Measurements from ENCODE around the gene TELO2.
"Not testable (repeated sequence)": the region's sequence is repeated elsewhere in the genome, so short reads cannot be mapped to it uniquely, and the experiment has no call there.

The TELO2 gene

GRCh38 chr16:1478937-1479336, 14.2 kb upstream of the TELO2 start:
- DNase-seq: not testable (repeated sequence)

- no peak for DNase-seq
These were observed 11.0 kb upstream of the TELO2 start for GRCh38 chr16:1481906-1482835.

DNA sequence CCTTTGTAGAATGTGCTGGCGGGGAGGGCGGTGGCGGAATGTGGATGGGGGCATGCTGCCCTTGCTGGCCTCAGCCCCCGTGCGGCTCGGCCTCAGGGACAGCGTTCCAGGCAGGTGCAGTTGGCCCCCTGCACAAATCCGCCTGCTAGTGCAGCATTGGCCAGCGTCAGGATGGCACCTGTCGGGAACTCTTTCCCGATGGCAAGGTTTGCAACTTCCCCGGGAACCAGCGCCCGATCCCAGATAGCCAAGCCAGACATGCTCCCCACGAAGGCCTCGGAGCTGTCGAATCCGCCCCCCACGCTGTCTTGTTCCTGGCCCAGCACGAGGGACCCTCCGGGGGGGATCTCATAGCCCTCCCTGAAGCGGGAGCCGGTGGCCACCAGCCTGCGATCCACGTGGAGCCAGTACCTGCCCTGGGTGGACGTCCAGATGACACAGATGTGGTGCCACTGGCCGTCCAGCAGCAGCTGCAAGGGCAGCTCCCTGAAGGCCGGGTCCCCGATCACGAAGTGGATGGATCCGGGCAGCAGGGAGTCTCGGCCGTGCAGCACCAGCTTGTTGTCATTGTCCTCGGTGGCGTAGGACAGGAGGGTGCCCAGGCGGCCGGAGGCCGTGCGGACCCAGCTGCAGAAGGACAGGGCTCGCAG, 7.2 kb upstream of the TELO2 start:
- no peak for DNase-seq

GRCh38 chr16:1486551-1487390, 6.4 kb upstream of the TELO2 start:
- no peak for DNase-seq

DNA sequence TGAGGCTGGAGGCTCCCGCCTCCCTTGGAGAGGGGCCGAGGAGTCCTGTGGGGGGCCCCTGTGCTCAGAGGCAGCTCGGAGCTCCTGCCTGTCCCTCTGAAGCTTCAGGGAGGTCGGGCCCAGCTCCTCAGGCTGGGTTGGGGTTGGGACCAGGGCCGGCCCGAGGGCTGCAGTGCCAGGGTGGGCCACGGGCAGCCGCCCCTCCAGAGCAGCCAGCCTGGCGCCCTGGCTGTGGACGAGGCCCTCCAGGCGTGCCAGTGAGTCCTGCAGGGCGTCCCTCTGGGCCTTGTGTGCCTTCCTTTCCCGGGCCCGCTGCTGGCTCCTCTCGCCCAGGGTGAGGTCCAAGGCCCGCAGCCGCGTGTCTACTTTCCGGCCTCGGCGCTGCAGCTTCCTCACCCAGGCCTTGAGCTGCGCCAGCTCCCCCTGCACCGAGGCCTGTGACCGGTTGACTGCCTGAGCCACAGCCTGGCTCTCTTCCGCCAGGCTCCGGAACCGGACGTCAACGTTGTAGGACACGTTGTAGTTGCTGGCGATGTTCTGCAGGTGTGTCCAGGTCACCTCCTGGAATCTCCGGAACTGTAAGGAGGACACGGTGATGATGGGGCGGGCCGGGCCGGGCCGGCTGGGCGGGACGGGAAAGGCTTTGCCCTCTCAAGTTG, 5.6 kb upstream of the TELO2 start:
- DNase-seq: no peak

- no peak for DNase-seq
These were observed 5.0 kb upstream of the TELO2 start for GRCh38 chr16:1488054-1488601.

- no peak for DNase-seq
These were observed 4.5 kb upstream of the TELO2 start, which contains the start of gene PTX4 for GRCh38 chr16:1488619-1489018. Gene PTX4 (minus strand): TSS chr16:1488944. CDS start chr16:1488909, 35 bp downstream.

GRCh38 chr16:1489077-1489476, 4.1 kb upstream of the TELO2 start:
- DNase-seq: no peak

- no peak for DNase-seq
These were observed 1.8 kb upstream of the TELO2 start for GRCh38 chr16:1491327-1491726.

DNA sequence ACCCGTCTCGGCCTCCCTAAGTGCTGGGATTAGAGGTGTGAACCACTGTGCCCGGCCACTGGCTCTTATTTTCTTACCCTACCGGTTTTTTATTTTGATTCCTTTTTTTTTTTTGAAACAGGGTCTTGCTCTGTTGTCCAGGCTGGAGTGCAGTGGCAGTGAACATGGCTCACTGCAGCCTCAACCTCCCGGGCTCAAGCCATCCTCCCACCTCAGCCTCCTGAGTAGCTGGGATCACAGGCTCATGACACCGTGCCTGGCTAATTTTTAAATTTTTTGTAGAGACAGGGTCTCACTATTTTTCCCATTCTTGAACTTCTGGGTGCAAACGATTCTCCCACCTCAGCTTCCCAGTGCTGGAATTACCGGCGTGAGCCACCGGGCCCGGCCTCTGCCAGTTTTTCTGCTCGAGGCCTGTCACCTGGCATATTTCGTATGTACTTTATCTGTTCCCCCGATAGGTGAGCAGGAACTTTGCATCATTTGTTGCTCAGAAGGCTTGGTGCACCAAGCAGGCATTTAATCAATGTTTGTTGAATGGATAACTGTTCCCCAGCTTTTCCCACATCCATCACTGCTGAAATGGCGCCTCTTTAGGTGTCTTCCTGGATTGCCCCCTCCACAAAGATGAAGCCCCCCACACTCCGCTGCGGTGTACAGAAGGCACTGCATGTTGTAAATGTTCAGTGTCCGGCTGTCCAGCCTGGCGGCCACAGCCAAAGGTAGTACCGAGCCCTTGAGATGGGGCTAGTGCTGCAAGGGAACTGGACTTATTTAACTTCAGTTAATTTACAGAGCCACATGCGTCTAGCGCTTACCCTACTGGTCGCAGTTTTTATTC, 858 bp upstream of the TELO2 start:
- no peak for DNase-seq

DNA sequence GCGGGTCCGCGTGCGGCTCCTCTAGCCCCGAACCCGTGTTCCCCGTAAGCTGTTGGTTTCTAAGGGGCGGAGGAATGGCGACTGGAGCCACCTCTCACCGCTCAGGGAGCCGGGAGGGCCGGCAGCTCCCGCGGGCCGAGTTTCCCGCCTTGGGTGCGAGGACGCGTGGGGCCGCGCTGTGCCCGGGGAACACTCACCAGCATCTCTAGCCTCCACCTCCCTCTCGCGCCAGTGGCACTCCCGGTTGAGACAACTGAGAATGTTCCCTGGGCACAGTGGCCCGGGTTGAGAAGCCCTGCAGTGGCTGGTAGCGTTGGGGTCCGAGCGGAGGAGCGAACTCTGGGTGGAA, 560 bp downstream of the TELO2 start:
- no peak for DNase-seq

DNA sequence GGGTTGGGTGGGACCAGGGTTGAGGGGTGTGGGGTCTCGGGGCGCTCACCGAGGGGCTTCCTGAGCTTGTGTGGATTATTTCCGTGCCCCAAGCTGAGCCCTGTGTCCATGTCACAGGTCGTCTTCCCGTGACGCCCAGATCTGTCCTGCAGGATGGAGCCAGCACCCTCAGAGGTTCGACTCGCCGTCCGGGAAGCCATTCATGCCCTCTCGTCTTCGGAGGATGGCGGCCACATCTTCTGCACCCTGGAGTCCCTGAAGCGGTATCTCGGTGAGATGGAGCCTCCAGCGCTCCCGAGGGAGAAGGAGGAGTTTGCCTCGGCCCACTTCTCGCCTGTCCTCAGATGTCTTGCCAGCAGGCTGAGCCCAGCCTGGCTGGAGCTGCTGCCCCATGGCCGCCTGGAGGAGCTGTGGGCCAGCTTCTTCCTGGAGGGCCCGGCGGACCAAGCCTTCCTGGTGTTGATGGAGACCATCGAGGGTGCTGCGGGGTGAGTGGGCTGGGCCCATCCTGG, 1.0 kb downstream of the TELO2 start:
- DNase-seq: no peak

DNA sequence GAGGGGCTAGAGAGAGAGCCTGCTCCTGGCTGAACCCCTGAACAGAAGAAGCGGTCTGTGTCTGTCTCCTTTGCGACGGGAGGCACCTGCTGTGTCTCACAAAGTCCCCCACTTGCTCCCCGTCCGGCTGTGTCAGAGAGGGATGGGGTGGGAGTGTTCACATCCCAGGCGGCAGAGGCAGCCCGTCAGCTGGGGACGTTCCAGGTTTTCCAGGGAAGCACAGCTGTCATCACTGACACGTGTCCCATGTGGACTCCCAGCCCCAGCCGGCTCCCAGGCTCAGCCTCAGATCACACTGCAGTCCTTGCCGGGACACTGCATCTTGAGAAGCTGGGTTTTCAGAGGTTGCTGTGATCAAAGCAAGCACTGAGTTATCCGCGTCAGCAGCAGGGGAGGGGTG, 1.6 kb downstream of the TELO2 start:
- no peak for DNase-seq

DNA sequence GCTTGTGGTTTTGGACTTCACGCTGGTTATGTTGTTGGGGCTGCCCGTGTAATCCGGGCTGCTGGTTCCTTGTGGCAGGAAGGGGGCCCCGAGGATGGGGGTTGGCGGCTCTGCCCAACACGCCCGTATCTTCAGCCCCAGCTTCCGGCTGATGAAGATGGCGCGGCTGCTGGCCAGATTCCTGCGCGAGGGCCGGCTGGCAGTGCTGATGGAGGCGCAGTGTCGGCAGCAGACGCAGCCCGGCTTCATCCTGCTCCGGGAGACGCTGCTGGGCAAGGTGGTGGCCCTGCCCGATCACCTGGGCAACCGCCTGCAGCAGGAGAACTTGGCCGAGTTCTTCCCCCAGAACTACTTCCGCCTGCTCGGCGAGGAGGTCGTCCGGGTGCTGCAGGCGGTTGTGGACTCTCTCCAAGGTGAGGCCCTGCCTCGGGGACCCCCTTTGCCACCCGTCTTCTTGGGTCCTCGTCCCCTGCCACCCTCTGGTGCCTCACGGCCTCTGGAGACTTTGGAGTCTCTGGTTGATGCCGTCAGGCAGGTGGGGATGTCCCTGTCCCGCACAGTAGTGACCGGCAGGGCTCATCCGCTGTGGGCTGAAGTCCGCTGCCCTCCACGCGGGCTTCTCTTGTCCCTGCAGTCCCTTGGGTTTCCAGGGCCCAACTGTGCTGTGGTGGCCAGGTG, 2.2 kb downstream of the TELO2 start:
- DNase-seq: no peak

DNA sequence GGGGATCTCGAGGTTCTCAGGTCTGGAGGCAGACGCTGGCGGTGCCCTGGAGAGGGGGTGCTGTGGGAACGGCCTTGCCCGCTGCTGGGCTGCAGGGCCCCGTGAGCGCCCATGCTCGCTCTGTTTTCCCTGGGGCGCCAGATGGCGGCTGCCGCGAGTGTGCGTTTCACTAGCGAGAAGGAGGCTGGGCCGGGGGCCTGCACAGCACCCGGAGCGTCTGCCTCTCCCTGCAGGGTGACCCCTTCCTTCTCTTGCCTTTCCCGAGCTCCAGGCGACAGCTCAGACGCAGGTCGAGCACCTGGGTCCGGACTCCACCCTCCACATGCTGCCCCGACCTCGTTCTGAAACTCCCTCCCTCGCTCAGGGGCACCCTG, 2.7 kb downstream of the TELO2 start:
- no peak for DNase-seq

DNA sequence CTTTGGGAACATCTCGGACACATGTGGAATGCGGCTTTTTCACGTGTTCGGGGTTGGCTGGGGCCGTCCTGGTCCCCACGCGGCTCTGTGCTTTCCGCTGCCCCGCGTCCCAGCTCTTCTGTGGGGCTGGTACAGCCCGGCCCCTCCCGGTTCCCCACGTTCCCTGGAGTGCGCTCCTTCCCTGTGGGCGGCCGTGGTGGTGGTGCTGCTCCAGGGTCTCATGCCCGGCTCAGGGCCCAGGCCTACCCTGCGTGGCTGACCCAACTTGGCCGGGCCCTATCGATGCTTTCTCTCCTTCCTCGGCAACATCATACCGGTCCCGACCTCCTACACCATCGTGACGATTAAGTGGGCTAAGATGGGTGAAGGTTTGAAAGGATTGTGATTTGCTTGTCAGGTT, 3.3 kb downstream of the TELO2 start:
- no peak for DNase-seq

GRCh38 chr16:1497014-1497598, 3.9 kb downstream of the TELO2 start:
- DNase-seq: no peak

- DNase-seq: no peak
These were observed 5.9 kb downstream of the TELO2 start for GRCh38 chr16:1498899-1499676.

GRCh38 chr16:1499756-1500464, 6.8 kb downstream of the TELO2 start:
- no peak for DNase-seq
